GM06990 (cell line): Measurements from ENCODE around the gene VPS72.

ENCODE experiments used
- DNase-seq: peaks from one replicate; pipeline ENCODE4 v3.0.0-alpha.2; 2011; ENCODE audit not compliant: insufficient read length; ENCODE audit errors: extremely low read depth
- H3K27me3 ChIP-seq: replicated peaks from 2 replicates; pipeline ENCODE4 v1.6.0; 2011; ENCODE audit warnings: low read length; ENCODE audit not compliant: control insufficient read depth, insufficient read depth
- H3K36me3 ChIP-seq: 2 replicates; pipeline ENCODE4 v1.5.1; 2011; ENCODE audit warnings: low read length; ENCODE audit not compliant: control insufficient read depth, insufficient read depth
- H3K4me3 ChIP-seq: replicated peaks from 2 replicates; pipeline ENCODE4 v1.5.1; 2011; ENCODE audit warnings: low read depth, mild to moderate bottlenecking, control low read depth, low read length
- TF ChIP-seq, protein P1 (sequence below): IDR thresholded peaks from 2 replicates; pipeline ENCODE4 v1.5.1; 2011; ENCODE audit warnings: low read length, control low read depth, mild to moderate bottlenecking, inconsistent platforms; ENCODE audit not compliant: insufficient read depth, poor library complexity, severe bottlenecking

Gene VPS72

DNA sequence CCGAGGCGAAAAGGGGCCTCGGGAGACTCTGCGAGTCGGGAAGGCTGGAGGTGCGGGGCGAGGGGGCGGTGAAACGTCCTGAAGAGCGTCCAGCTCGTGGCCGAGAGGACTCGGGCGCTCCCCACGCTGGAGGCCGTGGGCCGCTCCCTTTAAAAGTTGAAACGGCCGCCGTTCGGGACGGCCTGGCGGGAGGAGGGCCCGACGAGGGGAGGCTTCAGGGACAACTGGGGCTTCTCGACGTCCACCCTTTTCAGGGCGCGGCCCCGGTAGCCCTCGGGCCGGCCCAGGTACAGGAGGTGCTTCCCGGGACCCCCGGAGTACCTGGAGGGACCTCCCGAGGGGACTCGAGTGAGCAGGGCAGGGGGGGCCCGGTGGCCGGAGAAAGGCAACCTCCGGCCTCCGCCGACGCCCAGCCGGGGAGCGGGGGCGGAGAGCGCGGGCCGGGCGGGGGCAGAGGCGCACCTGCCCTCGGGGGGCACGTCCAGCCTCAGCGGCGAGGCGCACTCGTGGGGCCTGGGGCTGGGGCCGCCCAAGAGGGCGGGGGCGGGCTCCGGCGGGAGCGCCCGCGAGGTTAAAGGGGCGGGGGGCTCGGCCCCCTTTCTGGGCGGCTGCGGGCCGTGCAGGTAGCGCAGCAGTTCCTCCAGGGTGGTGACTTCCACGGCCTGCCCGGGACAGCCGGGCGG, 57.5 kb downstream of the VPS72 start:
- no peaks in the 10 kb centered on the region for H3K36me3 ChIP-seq
- no peak for DNase-seq
- H3K27me3 ChIP-seq = no peaks in the 10 kb centered on the region
- no peak overlapping the region for H3K4me3 ChIP-seq
- TF ChIP-seq, protein P1, sequence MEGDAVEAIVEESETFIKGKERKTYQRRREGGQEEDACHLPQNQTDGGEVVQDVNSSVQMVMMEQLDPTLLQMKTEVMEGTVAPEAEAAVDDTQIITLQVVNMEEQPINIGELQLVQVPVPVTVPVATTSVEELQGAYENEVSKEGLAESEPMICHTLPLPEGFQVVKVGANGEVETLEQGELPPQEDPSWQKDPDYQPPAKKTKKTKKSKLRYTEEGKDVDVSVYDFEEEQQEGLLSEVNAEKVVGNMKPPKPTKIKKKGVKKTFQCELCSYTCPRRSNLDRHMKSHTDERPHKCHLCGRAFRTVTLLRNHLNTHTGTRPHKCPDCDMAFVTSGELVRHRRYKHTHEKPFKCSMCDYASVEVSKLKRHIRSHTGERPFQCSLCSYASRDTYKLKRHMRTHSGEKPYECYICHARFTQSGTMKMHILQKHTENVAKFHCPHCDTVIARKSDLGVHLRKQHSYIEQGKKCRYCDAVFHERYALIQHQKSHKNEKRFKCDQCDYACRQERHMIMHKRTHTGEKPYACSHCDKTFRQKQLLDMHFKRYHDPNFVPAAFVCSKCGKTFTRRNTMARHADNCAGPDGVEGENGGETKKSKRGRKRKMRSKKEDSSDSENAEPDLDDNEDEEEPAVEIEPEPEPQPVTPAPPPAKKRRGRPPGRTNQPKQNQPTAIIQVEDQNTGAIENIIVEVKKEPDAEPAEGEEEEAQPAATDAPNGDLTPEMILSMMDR = no peak

DNA sequence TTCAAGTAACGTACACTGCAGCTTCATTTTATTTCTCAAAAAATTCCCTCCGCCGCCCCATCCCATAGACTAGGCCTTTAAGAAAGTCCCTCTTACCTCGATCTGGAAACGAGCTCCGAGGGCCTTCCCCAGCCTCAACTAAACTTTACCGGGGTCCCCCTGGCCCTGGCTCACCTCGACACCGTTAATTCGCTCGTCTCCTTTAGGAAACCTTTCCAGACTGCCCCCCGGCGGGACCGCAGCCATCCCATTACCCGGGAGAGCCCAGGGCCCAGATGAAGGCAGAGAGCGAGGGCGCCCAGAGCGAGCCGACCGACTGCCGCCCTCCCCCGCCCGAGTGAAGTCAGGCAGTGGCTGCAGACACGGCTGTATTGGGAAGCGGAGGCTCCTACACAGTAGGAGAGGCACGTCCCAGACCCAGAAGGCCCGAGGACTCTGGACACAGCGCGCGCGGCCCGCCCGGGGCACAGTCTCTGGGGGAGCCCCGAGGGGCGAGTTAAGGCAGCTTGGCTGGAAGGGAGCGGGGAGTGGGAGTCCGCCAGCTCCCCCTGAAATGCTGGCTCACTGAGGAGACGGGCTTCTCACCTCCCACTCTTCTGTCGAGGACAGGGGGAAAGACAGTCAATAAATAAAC, 58.2 kb downstream of the VPS72 start:
- DNase-seq = no peak
- TF ChIP-seq, protein P1 = no peak
- Histone ChIP-seq H3K27me3 (no peaks in the 10 kb centered on the region), H3K4me3 (no peak overlapping the region), H3K36me3 (no peaks in the 10 kb centered on the region)

DNA sequence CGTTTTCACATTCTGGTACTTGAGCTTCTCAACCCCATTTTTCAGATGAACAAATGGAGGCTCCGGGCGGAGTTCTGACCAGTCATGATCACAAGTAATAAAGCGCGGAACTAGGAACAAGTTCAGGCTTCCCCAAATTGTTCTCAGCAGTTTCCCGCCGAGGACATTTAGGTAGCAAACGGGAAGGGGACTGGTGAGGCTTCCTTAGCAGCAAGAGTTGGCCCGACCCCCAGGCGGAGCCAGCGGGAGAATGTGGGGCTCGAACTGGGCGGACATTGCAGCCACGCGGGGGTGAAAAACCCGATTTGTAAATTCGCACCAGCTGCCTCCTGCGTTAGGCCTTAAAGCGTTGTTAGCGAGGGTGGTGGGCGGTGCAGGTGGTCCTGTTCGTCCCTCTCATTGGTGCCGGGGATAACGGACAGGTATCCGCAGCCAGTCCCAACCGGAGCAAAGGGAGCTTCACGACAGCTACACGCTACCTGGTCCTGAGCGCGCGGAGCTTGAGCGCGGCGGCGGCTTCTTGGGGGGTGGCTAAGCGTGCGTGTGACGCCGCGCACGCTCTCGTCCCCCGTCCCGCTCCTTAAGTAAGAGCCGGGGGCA, 58.9 kb downstream of the VPS72 start:
- Histone ChIP-seq H3K27me3 (no peaks in the 10 kb centered on the region), H3K4me3 (no peak overlapping the region), H3K36me3 (no peaks in the 10 kb centered on the region)
- TF ChIP-seq, protein P1 = no peak
- DNase-seq = peak; percentile 80

DNA sequence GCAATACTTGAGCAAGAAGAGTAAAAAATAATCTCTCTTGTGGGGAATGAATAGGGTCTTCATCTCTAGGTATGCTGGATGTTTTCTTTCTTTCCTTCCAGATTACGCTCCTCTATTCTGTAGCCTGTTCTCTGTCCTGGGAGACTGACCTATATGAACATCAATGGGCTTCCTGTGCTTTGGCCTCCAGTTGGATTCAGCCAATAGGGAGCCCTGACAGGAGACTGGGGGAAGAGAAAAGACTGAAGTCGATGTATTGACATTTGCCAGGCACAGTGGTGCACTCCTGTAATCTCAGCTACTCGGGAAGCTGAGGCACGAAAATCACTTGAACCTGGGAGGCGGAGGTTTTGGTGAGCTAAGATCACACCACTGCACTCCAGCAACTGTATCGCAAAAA, 61.2 kb downstream of the VPS72 start:
- H3K4me3 ChIP-seq = no peak overlapping the region
- TF ChIP-seq, protein P1 = no peak
- no peaks in the 10 kb centered on the region for H3K27me3 ChIP-seq
- no peaks in the 10 kb centered on the region for H3K36me3 ChIP-seq
- DNase-seq = no peak
